ENCODE results near the gene TRIM15.
A peak's percentile ranks its signal among the peaks of the same experiment; 100 is the strongest.
"Not testable (repeated sequence)": the region's sequence is repeated elsewhere in the genome, so short reads cannot be mapped to it uniquely, and the experiment has no call there.

The TRIM15 gene

GRCh38 chr6:30163090-30163917 is at the start of gene TRIM15:
Gene TRIM15 (plus strand): TSS chr6:30163546. CDS start chr6:30163685, 139 bp downstream.
- no peak for FAIRE-seq

GRCh38 chr6:30113841-30114240 is 49.5 kb upstream of the TRIM15 start:
- FAIRE-seq: no peak

DNA sequence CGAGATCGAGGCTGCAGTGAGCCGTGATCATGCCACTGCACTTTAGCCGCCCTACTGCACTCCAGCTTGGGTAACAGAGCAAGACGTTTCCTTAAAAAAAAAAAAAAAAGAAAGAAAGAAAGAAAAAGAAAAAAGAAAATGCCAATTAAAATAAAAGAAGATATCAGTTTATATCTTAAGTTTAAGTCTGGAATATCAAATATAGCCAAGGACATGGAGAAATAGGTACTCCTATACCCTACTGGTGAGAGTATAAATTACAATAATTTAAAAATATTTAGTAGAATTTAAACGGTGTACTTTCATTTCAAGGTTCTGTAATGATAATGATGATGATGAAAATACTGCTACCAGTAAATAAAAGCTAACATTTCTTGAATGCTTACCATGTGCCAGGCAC is 46.6 kb upstream of the TRIM15 start:
- FAIRE-seq: no peak

DNA sequence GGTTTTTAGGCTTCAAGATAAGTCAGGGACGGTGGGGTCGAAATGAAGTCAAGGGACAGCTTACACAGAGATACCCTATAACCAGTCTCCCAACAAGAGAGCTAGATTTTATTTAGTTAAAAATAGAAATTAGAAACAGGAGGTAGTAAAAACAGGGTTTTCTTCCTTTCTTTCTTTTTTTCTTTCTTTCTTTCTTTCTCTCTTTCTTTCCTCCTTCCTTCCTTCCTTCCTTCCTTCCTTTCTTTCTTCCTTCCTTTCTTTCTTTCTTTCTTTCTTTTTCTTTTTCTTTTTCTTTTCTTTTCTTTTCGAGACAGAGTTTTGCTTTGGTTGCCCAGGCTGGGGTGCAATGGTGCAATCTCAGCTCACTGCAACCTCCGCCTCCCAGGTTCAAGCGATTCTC is 44.7 kb upstream of the TRIM15 start:
- not testable (repeated sequence) for FAIRE-seq

- FAIRE-seq: no peak
Observed at GRCh38 chr6:30121446-30122366, 41.6 kb upstream of the TRIM15 start.

DNA sequence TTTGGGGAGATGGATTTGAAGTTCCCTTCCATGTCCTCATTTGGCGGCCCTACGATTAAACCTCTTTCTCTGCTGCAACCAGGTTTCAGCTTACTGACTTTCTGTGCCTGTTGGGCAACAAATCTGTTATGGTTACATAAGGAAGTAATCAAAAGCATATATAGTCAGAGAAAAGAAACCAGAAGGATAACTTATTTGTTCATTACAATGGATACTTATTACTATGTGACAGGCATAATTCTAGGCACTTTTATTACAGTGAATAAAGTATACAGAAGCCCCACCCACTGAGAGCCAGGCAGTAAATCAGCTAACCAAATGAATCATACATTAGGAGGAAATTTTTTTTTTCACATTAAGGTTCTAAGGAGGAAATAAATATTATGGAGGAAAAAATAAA is 40.8 kb upstream of the TRIM15 start:
- no peak for FAIRE-seq

GRCh38 chr6:30127238-30128093 is 35.9 kb upstream of the TRIM15 start:
- FAIRE-seq: no peak

GRCh38 chr6:30129265-30130178 is 33.8 kb upstream of the TRIM15 start:
- no peak for FAIRE-seq

GRCh38 chr6:30130179-30130679 is 33.1 kb upstream of the TRIM15 start:
- FAIRE-seq: no peak

GRCh38 chr6:30130887-30131862 is 32.2 kb upstream of the TRIM15 start:
- peak; percentile 86 for FAIRE-seq

- no peak for FAIRE-seq
Observed at GRCh38 chr6:30131947-30132497, 31.3 kb upstream of the TRIM15 start.

DNA sequence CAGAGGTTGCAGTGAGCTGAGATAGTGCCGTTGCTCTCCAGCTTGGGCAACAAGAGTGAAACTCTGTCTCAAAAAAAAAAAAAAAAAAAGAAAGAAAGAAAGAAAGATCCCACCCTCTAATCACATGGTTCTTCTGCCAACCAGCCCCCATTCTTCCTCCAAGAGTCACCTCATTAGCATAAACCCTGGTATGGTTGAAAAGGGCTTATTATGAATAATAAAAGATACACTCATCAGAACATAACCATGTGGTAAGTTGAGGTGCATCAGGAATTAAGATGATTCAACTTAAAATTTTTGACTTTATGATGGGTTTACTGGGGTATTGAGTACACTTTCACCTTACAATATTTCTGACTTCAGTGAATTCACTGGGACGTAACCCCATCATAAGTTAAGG is 28.2 kb upstream of the TRIM15 start:
- no peak for FAIRE-seq

DNA sequence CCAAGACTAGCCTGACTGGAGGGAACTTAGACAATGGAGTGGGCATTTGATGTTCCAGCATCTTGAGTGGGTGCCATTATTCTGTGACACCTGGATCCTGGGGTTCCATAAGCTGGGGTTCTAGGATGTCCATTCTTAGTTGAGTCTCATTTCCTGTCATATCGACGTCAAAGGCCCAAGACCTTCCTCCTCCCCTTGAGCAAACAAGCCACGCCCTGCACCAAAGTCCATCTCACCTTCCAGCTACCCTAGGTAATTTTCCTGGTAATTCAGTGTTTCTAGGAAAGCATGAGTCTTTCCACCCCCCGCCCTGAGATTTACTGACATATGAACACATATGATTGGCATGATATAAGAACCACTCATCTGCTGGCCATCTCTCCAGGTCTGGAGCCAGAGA is 27.6 kb upstream of the TRIM15 start, which contains the start of gene TRIM40:
Gene TRIM40, plus strand, starts transcription at position 384 of the 400 bp plus-strand sequence. CDS start 897 bp downstream, outside the sequence.
- no peak for FAIRE-seq

- FAIRE-seq: no peak
Observed at GRCh38 chr6:30136570-30137286, 26.6 kb upstream of the TRIM15 start.

GRCh38 chr6:30140240-30140639 is 23.1 kb upstream of the TRIM15 start:
- FAIRE-seq: not testable (repeated sequence)

DNA sequence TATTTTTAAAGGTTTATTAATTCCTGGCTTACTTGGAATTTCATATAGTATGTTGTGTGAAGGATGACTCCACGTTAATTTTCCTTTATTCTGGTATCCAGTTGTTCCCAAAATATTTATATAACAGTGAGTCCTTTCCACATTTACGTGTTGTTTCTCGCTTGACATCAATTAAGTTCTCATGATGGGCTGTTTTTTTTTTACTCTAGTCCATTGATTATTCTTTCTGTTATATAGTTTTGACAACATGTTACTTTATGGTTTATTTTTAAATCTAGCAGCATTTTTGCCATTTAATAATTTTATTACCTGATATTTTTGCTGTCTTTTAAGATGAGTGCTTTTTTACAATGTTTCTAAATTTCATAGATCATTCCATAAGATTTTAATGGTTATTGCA is 20.7 kb upstream of the TRIM15 start:
- FAIRE-seq: no peak

GRCh38 chr6:30143780-30144179 is 19.6 kb upstream of the TRIM15 start:
- no peak for FAIRE-seq

DNA sequence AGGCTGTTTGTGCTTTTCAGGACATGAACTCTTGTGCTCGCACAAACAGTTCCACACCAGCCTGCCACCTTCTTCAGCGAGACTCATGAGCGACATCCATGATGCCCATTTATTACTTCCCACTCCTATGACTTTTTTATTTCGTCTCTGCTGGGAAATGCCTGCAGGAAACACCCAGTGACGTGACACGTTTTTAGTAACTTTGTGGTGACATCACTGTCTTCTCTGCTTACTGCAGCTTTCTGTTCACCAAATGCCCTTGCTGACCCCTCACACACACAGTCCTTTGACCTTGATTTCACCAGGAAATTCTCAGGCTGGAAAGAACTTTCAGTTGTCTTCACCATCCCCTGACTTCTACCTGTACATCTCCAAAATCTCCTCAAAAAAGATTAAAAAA is 18.5 kb upstream of the TRIM15 start:
- no peak for FAIRE-seq

DNA sequence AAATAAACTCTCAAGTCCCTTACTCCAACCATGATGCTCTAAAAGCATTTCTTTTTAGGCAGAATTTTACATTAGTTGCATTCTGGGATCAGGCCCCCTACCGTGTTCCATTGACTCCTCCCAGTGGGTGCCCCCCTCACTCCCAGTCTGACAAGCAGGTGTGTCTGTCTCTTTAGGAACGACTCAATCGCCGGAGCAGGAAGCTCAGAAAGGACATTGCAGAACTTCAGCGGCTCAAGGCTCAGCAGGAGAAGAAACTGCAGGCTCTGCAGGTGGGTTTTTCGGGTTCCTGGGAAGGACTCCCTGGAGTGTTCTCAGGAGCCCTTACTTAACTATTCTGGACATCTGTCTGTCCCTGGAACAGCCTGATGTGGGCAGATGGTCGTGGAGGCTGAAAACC is 17.5 kb upstream of the TRIM15 start:
- FAIRE-seq: no peak

Measured in G401.6 (cell line).